Measurements from ENCODE around the gene ATP2C1. TPM values are rescaled to one million over a fixed set of nuclear protein-coding genes. Genes with fewer than 3 reads are reported as not detected.

Gene ATP2C1
- total and polyA plus RNA-seq, 10 donors: 11.9 to 59.7 (median 46.3) TPM

DNA sequence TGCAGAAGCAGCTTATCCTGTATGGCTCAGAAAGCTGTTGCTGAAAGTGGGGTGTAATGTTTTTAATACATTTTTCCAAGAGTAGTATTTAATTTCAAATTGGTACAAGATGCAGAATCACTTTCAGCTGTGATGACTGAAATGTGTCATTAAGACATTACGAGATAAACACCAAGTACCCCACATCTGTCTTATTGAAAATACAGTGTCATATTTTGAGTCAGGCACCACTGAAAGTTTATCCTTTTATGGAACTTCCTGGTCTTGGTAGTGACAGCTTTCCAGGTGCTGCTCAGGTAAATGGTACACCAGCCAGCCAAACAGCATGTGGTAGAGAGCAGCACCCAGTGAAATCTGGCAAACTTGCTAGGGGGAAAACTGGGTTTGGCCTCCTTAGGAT, 115.8 kb downstream of the ATP2C1 start:
- H3K9me3 ChIP-seq: no peaks in the 10 kb centered on the region

DNA sequence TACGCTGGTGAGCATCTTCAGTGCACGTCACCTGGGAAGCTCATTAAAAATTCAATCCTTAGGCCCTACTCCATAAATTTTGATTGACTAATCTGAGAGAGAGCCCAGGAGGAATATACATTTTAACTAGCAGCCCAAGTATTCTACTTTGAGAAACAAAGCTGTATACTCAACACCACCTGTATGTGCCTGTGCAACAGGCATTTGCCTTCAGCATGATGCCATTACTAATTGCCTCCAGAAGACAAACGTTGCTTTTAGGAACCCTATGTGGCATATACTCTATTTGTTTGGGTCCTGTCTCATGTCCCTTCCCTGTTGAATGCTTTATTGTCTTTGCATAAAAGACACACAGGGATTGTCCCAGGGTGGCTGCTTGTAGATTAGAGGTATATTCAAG, 125.1 kb downstream of the ATP2C1 start:
- Histone ChIP-seq H3K27me3 (replicated peaks in 1 of 7) (no peaks in the 10 kb centered on the region), H3K27ac (no peak overlapping the region), H3K9me3 (no peaks in the 10 kb centered on the region), H3K36me3 (peaks cover 0 to 66% (median 32%) of the 10 kb centered on the region in 6 donors), H3K4me3 (no peak overlapping the region), H3K4me1 (peaks cover 10 to 51% (median 42%) of the 10 kb centered on the region in 6 donors)
- intact Hi-C loops (cut with DNase I; ENCODE audit: low total_unique reads): no loop called here
- no peak for DNase-seq
- 83 to 93% (median 92%) methylated on average over 3 of the region's 3 CpGs for WGBS, 5 donors
- TF ChIP-seq, protein P1, sequence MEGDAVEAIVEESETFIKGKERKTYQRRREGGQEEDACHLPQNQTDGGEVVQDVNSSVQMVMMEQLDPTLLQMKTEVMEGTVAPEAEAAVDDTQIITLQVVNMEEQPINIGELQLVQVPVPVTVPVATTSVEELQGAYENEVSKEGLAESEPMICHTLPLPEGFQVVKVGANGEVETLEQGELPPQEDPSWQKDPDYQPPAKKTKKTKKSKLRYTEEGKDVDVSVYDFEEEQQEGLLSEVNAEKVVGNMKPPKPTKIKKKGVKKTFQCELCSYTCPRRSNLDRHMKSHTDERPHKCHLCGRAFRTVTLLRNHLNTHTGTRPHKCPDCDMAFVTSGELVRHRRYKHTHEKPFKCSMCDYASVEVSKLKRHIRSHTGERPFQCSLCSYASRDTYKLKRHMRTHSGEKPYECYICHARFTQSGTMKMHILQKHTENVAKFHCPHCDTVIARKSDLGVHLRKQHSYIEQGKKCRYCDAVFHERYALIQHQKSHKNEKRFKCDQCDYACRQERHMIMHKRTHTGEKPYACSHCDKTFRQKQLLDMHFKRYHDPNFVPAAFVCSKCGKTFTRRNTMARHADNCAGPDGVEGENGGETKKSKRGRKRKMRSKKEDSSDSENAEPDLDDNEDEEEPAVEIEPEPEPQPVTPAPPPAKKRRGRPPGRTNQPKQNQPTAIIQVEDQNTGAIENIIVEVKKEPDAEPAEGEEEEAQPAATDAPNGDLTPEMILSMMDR (IDR thresholded peaks at IDR 0.05 in 8 of 11, conservative IDR thresholded peaks at IDR 0.05 in 3 of 11): no peak
- TF ChIP-seq POLR2A (IDR thresholded peaks at IDR 0.05): no peak
- no peak for TF ChIP-seq POLR2AphosphoS5 (IDR thresholded peaks at IDR 0.05)

More for the DNA sequence above, 115.8 kb downstream of the ATP2C1 start:
- 72 to 93% (median 76%) methylated on average over 1 of the region's 1 CpG for WGBS, 5 donors
- DNase-seq: no peak
- TF ChIP-seq, protein P1 (IDR thresholded peaks at IDR 0.05 in 8 of 11, conservative IDR thresholded peaks at IDR 0.05 in 3 of 11): no peak
- Histone ChIP-seq H3K4me3 (no peak overlapping the region), H3K36me3 (peaks cover 0 to 93% (median 26%) of the 10 kb centered on the region in 6 donors), H3K27me3 (replicated peaks in 1 of 7) (no peaks in the 10 kb centered on the region), H3K4me1 (no peaks in the 10 kb centered on the region), H3K27ac (no peak overlapping the region)
- intact Hi-C loops (cut with DNase I; ENCODE audit: low total_unique reads): no loop called here

DNA sequence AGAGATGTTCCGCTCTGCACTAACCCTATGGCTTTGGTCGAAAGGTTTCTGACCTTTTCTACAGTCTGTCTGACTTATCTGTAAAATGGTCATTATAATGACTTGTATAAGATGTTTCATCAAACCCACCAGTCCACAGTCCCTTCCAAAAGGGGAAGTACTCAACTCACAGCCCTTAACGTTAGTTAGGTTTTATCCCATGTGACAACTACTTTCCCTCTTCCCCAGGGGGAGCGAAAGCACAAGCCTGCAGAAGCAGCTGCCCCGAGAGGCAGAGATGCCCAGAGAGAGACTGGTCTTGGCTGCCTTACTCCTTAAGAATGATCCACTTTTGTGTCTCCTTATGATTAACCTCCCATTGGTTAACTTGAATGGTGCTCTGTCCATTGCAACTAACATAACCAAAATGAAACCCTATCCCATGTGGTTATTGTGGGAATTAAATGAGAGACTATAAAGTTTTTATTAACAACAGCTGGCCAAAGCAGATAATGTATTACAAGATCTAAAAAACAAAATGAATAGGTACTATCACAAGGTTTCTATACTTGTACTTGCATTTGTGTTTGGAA, 126.3 kb downstream of the ATP2C1 start:
- Histone ChIP-seq H3K27me3 (replicated peaks in 1 of 7) (no peaks in the 10 kb centered on the region), H3K27ac (peak overlapping the region in 1 of 8 donors; percentile 3), H3K36me3 (peaks cover 0 to 64% (median 26%) of the 10 kb centered on the region in 6 donors), H3K4me1 (peaks cover 12 to 63% (median 54%) of the 10 kb centered on the region in 6 donors), H3K9me3 (no peaks in the 10 kb centered on the region), H3K4me3 (no peak overlapping the region)
- DNase-seq: no peak
- TF ChIP-seq, protein P1 (IDR thresholded peaks at IDR 0.05 in 8 of 11, conservative IDR thresholded peaks at IDR 0.05 in 3 of 11): no peak
- TF ChIP-seq POLR2AphosphoS5 (IDR thresholded peaks at IDR 0.05) (no peak), POLR2A (IDR thresholded peaks at IDR 0.05) (no peak)
- intact Hi-C loops (cut with DNase I; ENCODE audit: low total_unique reads): no loop called here
- 50 to 74% (median 59%) methylated on average over 5 of the region's 5 CpGs for WGBS, 5 donors

DNA sequence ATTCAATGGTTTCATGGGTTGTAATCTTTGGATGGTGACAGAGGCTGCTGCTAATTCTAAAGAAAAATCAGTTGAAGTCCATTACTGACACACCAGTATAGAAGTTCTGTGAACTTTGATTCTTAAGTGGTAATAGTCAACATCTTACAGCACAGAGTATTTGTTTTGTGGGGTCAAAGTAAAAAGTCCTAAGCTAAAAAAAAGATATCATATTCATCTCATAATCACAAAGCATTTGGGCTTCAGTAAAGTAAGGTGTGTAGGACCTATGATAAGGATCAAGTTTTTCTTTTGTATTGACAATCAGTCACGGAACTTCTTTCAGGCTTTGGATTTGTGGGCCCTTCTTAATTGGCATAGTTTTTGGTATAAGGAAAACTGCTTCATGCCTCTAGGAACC, 131.7 kb downstream of the ATP2C1 start:
- Histone ChIP-seq H3K9me3 (no peaks in the 10 kb centered on the region), H3K27ac (no peak overlapping the region), H3K4me1 (peaks cover 15 to 71% (median 61%) of the 10 kb centered on the region in 6 donors), H3K36me3 (peaks cover 0 to 24% (median 6%) of the 10 kb centered on the region in 6 donors), H3K4me3 (peak overlapping the region in 7 of 8 donors; percentile 61 to 89 (median 78)), H3K27me3 (replicated peaks in 1 of 7) (no peaks in the 10 kb centered on the region)
- 88 to 97% (median 97%) methylated on average over 1 of the region's 1 CpG for WGBS, 5 donors
- no peak for DNase-seq
- TF ChIP-seq POLR2A (IDR thresholded peaks at IDR 0.05): no peak
- no peak for TF ChIP-seq POLR2AphosphoS5 (IDR thresholded peaks at IDR 0.05)
- intact Hi-C loops (cut with DNase I; ENCODE audit: low total_unique reads): no loop called here
